PC-3 (cell line): ENCODE results near the gene SPEM1. TPM values are rescaled to one million over a fixed set of nuclear protein-coding genes. Genes with fewer than 3 reads are reported as not detected.

Source experiments
- ATAC-seq: fragments of 200-7000 bp; cut with Tn5 transposase; 2 replicates; pipeline ENCODE4 v1.9.1; 2020; ENCODE audit warnings: mild to moderate bottlenecking, moderate library complexity
- Bru-seq: library from RNA; stranded (reverse); fragments of 400-500 nt; gene quantifications from one replicate; lab custom pipeline; 2021; lab: Mats Ljungman, UMichigan
- BruChase-seq, 2 experiments: library from RNA; stranded (reverse); fragments of 400-500 nt; gene quantifications; one replicate each; lab custom pipeline; 2021; lab: Mats Ljungman, UMichigan
- BruUV-seq: library from RNA; stranded (reverse); fragments of 400-500 nt; replicated peaks from 2 replicates; lab custom pipeline; 2021; lab: Mats Ljungman, UMichigan
- CTCF ChIA-PET: fragments of 300-600 bp; sonication (Branson Sonifier 250); formaldehyde crosslinking; loops from one replicate; lab custom pipeline; 2022; ENCODE audit warnings: antibody characterized with exemption; lab: Charles Lee
- POLR2A ChIA-PET: fragments of 300-600 bp; sonication (Branson Sonifier 250); formaldehyde crosslinking; loops from one replicate; lab custom pipeline; 2022; ENCODE audit warnings: antibody characterized with exemption; ENCODE audit not compliant: unreplicated experiment; lab: Charles Lee
- DNase-seq: peaks from one replicate; pipeline ENCODE4 v3.0.0-alpha.2; 2015
- H2AFZ ChIP-seq: fragments of 300-600 bp; sonication (generic); 2 replicates; pipeline ENCODE4 v1.6.0; 2016; ENCODE audit warnings: antibody characterized with exemption, low read length
- H3F3A ChIP-seq: fragments of 300-600 bp; sonication (generic); one replicate; pipeline ENCODE4 v1.6.0; 2017; ENCODE audit warnings: antibody characterized with exemption, low read length, control low read depth, mild to moderate bottlenecking; ENCODE audit not compliant: unreplicated experiment
- H3K27ac ChIP-seq: fragments of 300-600 bp; sonication (generic); 2 replicates; pipeline ENCODE4 v1.5.1; 2016; ENCODE audit warnings: mild to moderate bottlenecking, low read length
- H3K27me3 ChIP-seq: fragments of 300-600 bp; sonication (generic); 2 replicates; pipeline ENCODE4 v1.6.1; 2016; ENCODE audit warnings: low read length, mixed read lengths
- H3K36me3 ChIP-seq: fragments of 300-600 bp; sonication (generic); 2 replicates; pipeline ENCODE4 v1.6.1; 2016; ENCODE audit warnings: low read depth, mixed run types, low read length, mixed read lengths
- H3K4me1 ChIP-seq: fragments of 300-600 bp; sonication (generic); 2 replicates; pipeline ENCODE4 v1.5.1; 2016; ENCODE audit warnings: low read length; ENCODE audit not compliant: insufficient read depth
- H3K4me2 ChIP-seq: fragments of 300-600 bp; sonication (generic); 2 replicates; pipeline ENCODE4 v1.6.0; 2016; ENCODE audit warnings: low read length
- H3K4me3 ChIP-seq: fragments of 300-600 bp; sonication (generic); 2 replicates; pipeline ENCODE4 v1.5.1; 2016; ENCODE audit warnings: mild to moderate bottlenecking, low read length, mixed read lengths
- H3K79me2 ChIP-seq: fragments of 300-600 bp; sonication (generic); 2 replicates; pipeline ENCODE4 v1.6.1; 2017; ENCODE audit warnings: low read length, mixed read lengths
- H3K9ac ChIP-seq: fragments of 300-600 bp; sonication (generic); 2 replicates; pipeline ENCODE4 v1.6.0; 2016; ENCODE audit warnings: mild to moderate bottlenecking, low read length
- H3K9me2 ChIP-seq: fragments of 300-600 bp; sonication (generic); replicated peaks from 2 replicates; pipeline ENCODE4 v1.6.1; 2016; ENCODE audit warnings: mixed run types, low read length, mixed read lengths
- H3K9me3 ChIP-seq: fragments of 300-600 bp; sonication (generic); 2 replicates; pipeline ENCODE4 v1.6.1; 2016; ENCODE audit warnings: low read length, mixed read lengths
- H4K20me1 ChIP-seq: fragments of 300-600 bp; sonication (generic); 2 replicates; pipeline ENCODE4 v1.6.1; 2016; ENCODE audit warnings: low read length, mixed read lengths
- EZH2 ChIP-seq: fragments of 300-600 bp; sonication (generic); IDR thresholded peaks from one replicate; pipeline ENCODE4 v1.6.1; 2017; ENCODE audit warnings: antibody characterized with exemption, mild to moderate bottlenecking, low read length; ENCODE audit not compliant: unreplicated experiment
- EZH2phosphoT487 ChIP-seq: fragments of 300-600 bp; sonication (generic); IDR thresholded peaks from 2 replicates; pipeline ENCODE4 v1.6.1; 2018; ENCODE audit warnings: mild to moderate bottlenecking, antibody characterized with exemption, low read length, borderline replicate concordance
- intact Hi-C: fragments of 100-400 bp; cut with micrococcal nuclease; formaldehyde crosslinking; loops from 2 replicates; pipeline ENCODE4 v1.9.0; 2023
- long read RNA-seq: library from polyadenylated mRNA; unstranded; transcript quantifications from one replicate; pipeline ENCODE4 v2.0.0, GENCODE V29; 2021; ENCODE audit not compliant: unreplicated experiment
- total RNA-seq: library from RNA; depleted of rRNA; stranded (reverse); fragments of >200 nt; gene quantifications from 2 replicates; pipeline ENCODE4 v1.2.3, GENCODE V29; 2014; rRNA removed
- TF ChIP-seq, protein P1 (sequence below): fragments of 300-600 bp; sonication (generic); conservative IDR thresholded peaks from 2 replicates; pipeline ENCODE4 v1.5.1; 2017; ENCODE audit warnings: antibody characterized with exemption, low read depth, mild to moderate bottlenecking, low read length

The SPEM1 gene, protein sequence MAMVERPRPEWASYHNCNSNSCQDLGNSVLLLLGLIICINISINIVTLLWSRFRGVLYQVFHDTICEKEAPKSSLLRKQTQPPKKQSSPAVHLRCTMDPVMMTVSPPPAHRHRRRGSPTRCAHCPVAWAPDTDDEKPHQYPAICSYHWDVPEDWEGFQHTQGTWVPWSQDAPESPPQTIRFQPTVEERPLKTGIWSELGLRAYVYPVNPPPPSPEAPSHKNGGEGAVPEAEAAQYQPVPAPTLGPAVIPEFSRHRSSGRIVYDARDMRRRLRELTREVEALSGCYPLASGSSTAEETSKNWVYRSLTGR
- not detected in 2 replicates for total RNA-seq
- percentile 19 among the genes with signal in this experiment for Bru-seq, nascent RNA
- percentile 26 among the genes with signal in this experiment for BruChase-seq, experiment 1, labeled RNA remaining after a 6-hour chase
- percentile 22 among the genes with signal in this experiment for BruChase-seq, experiment 2, labeled RNA remaining after a 2-hour chase
- long read RNA-seq: 0 reads

DNA sequence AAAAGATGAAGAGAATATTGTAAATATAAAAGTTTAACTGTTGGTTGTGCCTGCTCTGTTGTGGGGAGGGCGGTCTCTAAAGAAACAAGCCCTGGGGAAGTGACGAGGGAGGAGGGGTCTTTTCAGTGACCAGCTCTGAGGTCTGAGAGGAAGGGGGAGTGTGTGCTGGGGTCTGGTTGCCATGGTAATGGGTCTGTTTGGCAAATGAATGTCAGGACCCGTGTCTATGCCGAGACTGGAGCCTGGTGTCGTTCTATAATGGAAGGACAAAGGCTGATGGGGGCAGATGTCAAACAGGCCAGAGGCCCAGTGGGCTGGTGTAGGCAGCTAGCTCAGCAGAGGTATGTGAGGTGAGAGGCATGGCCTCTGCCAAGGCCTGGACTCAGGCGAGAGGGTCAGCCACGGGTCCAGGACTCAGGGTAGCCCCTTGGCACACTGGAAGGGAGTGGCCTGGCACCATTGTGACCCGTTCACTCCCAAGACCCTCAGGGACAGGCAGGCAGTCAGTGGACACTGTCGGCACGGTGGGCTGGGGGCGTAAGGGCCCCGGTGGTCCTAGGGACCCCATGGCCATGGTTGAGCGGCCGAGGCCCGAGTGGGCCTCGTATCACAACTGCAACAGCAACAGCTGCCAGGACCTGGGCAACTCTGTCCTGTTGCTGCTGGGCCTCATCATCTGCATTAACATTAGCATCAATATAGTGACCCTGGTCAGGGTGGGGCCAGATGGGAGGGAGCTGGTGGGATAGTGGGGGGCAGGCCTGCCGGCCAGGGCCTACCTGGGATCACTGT is at the start of gene SPEM1:
TSS of gene SPEM1 (plus strand) at position 506 of the 792 bp plus-strand sequence. CDS start at position 567, 61 bp downstream.
- no peak within 1 kb of the TSS for H2AFZ ChIP-seq
- no peak within 1 kb of the TSS for H3K4me3 ChIP-seq
- ChIA-PET POLR2A (no interaction called here), CTCF (no interaction called here)
- H3K79me2 ChIP-seq: no peaks in the 10 kb centered on the region
- H3K27me3 ChIP-seq: no peaks in the 10 kb centered on the region
- intact Hi-C loops: no loop called here
- H4K20me1 ChIP-seq: no peaks in the 10 kb centered on the region
- H3K36me3 ChIP-seq: no peaks in the 10 kb centered on the region
- BruUV-seq: no TSS peak
- H3K9ac ChIP-seq: no peak within 1 kb of the TSS
- no peaks in the 10 kb centered on the region for H3F3A ChIP-seq
- no peak for ATAC-seq
- no peaks in the 10 kb centered on the region for H3K9me2 ChIP-seq
- no peaks in the 10 kb centered on the region for H3K9me3 ChIP-seq
- H3K4me2 ChIP-seq: no peak within 1 kb of the TSS
- H3K27ac ChIP-seq: no peak within 1 kb of the TSS
- no peak for DNase-seq
- no peaks in the 10 kb centered on the region for H3K4me1 ChIP-seq
- no peak for TF ChIP-seq EZH2phosphoT487
- TF ChIP-seq, protein P1, sequence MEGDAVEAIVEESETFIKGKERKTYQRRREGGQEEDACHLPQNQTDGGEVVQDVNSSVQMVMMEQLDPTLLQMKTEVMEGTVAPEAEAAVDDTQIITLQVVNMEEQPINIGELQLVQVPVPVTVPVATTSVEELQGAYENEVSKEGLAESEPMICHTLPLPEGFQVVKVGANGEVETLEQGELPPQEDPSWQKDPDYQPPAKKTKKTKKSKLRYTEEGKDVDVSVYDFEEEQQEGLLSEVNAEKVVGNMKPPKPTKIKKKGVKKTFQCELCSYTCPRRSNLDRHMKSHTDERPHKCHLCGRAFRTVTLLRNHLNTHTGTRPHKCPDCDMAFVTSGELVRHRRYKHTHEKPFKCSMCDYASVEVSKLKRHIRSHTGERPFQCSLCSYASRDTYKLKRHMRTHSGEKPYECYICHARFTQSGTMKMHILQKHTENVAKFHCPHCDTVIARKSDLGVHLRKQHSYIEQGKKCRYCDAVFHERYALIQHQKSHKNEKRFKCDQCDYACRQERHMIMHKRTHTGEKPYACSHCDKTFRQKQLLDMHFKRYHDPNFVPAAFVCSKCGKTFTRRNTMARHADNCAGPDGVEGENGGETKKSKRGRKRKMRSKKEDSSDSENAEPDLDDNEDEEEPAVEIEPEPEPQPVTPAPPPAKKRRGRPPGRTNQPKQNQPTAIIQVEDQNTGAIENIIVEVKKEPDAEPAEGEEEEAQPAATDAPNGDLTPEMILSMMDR: no peak
- no peak for TF ChIP-seq EZH2

DNA sequence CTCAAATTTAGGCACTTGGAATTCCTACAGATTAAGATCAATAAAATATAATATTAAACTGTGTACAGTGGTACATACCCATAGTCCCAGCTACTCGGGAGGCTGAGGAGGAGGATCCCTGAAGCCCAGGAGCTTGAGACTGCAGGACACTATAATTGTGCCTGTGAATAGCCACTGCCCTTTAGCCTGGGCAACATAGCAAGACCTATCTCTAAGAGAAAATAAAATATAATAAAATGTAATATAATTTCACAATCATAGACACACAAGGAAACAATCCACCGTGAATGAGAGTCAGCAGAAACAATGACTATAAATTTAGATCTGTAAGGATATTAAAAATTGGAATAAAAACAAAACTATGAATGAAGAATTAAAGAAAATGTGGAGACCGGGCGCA is 49.3 kb upstream of the SPEM1 start:
- H3K79me2 ChIP-seq: no peaks in the 10 kb centered on the region
- no peak overlapping the region for H3K4me3 ChIP-seq
- H3K4me2 ChIP-seq: no peak overlapping the region
- H3K9me3 ChIP-seq: no peaks in the 10 kb centered on the region
- H3K36me3 ChIP-seq: no peaks in the 10 kb centered on the region
- no peaks in the 10 kb centered on the region for H3K27me3 ChIP-seq
- POLR2A ChIA-PET: no interaction called here
- no peaks in the 10 kb centered on the region for H3K9me2 ChIP-seq
- ATAC-seq: no peak
- CTCF ChIA-PET: no interaction called here
- no TSS peak for BruUV-seq
- TF ChIP-seq EZH2 (no peak), EZH2phosphoT487 (no peak)
- TF ChIP-seq, protein P1: no peak
- no peaks in the 10 kb centered on the region for H4K20me1 ChIP-seq
- no peak overlapping the region for H2AFZ ChIP-seq
- no peak for DNase-seq
- intact Hi-C loops: no loop called here
- no peaks in the 10 kb centered on the region for H3F3A ChIP-seq
- H3K27ac ChIP-seq: no peak overlapping the region
- no peak overlapping the region for H3K9ac ChIP-seq
- no peaks in the 10 kb centered on the region for H3K4me1 ChIP-seq
